ENCODE measurements around the gene SRGAP2C.
"Not testable (repeated sequence)": the region's sequence is repeated elsewhere in the genome, so short reads cannot be mapped to it uniquely, and the experiment has no call there.

The SRGAP2C gene

DNA sequence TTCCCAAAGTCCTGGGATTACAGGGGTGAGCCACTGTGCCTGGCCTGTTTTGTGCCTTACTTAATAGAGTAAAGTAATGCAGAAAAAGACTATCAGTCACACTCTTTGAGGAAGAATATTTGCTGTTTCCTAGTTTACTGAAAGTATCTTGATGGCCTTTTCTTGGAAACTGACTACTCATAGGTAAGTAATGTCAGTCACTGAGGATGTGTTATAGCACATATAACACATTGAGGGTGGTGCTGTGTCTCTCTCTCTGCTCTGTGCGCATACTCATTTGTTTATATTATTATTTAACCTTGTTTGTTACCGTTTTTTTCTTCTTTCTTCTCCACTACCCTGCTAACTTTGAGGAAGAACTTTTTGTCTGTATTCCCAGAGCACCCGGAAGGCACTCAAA lies 93.4 kb downstream of the SRGAP2C start:
- DNase-seq: not testable (repeated sequence)

DNA sequence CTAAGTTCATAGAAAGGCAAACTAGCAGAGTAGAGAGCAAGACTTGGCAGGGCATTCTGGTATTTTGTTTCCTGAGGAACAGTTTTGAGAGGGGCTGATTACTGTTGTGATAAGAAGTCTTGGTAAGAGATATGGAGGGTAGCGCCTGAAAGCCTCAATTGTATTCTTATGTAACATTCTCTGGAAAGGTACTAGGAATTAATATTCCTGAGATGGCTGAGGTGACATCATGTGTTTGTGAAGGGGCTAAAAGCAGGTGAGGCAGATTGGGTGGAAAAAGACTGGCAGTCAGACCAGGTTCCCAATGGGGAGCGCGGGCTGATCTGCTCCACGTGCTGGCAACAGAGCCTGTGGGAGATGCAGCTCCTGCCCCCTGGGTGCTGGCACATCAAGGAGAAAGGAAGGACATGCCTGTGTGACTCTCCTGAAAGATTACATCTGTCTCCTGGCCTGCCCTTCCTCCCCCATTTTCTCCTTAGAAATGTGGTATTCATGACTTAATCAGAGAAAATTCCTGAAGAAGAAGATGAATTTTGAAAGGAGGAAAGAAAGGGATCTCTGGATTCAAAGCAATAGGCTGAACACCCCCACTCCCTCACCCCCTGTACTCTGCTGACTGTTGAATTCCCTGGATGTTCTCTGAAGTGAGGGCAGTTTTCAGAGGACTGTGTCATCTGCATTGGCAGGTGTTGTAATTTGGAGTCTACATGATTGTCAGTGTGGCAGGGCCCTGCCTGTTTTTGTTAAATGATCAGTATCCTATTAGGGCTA lies 94.2 kb downstream of the SRGAP2C start:
- DNase-seq: not testable (repeated sequence)

DNA sequence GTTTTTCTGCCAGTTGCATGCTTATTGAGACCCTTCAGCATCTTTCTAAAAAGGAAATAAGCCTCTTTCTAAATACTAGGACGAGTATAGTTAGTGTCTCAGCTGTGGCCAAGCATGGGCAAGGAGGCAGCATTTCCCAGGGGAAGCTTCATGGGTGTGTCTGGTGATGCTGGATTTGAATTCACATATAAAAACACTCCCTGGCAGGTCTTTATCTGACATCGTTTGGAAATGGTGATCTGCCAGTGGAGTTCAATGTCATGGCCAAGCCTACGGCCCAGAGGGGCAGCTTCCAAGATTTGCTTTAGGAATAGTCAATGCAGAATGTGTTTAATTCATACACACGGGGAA lies 94.7 kb downstream of the SRGAP2C start:
- not testable (repeated sequence) for DNase-seq

DNA sequence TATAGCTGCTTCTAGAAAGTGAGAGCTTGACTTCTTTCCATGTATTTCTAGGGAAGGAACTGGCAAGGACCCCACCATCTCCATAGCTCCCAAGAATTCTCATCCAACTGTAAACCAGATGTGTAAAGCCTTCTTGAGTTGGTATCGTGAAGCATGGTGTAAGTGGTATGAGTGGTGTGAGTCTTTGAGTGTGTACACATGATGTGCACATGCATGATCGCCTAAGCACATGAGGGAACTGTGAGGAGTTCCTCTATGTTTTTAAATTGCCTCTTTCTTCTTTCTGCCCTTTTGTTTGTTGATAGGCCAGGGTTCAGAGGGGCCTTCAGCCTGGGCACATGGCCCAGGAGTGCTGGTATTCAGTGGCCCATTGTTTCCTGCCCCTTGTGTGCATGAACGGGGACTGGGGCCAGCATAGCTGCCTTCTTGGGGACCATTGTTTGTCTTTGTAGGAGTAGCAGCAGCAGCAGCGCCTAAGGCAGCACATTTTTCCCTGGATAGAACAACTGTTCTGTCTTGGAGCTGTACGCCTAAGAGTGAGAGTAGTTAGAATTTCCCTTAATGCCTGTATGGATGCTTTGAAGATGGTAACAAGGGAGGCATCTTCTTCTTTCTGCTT lies 96.0 kb downstream of the SRGAP2C start:
- not testable (repeated sequence) for DNase-seq

DNA sequence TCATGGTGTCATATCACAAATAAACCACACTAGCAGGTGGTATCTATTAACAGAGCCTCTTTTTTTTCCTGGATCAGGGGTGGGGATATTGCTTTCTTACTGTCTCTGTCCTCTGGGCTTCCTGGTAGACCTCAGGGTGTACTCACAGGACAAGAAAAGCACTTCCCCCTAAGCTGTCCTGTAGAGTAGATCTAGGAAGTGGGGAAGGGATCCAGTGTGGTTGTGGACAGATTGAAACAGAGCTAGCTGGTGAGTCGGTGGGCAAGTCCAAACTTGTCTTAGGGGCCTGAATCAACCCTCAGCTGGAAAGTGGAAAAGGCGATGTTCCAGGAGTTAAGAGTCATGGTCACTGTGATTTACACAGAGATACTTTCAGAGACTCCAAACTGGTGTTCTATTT lies 96.7 kb downstream of the SRGAP2C start:
- DNase-seq: not testable (repeated sequence)

DNA sequence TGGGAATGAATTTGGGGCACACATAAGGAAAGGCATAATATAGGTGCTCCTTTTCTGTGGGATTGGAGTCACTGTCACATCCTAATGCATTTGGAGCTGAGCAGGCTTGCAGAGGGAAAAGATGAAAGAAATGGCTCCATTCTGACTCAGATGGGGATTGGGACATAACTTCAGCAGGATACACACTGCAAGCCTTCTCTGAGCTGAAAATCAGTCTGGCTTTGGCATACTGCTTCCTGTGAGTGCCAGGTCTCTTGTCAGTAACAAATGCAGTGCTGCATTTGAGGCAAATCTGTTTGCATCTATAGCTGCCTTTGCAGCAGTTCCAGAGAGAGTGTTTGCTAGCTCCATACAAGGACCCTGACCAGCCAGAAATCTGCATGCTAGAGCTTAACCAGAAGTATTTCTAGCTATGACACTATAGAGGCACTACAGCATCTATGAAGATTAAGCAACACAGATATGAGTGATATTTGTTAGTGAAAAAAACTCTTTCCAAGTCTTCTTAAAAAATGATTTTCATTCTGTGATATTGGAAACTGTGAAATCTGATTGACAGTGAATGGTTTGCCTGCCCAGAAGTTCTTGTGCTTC lies 98.9 kb downstream of the SRGAP2C start:
- not testable (repeated sequence) for DNase-seq

DNA sequence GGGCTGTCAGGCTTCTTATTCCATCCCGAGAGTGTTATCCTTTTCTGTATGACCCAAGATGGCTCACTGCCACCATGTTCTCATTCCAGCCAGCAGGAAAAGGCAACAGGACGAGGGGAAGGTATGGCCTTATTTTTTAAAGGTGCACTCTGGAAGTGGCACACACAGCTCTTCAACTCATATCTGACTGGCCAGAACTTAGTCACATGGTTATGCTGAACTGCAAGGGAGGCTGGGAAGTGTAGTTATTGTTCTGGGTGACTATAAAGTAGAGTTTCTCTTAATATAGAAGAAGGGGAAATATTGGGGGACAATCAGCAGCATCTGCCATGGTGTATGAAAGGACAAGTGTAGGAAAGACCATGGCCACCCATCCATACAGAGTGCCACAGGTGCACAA lies 107.8 kb downstream of the SRGAP2C start:
- not testable (repeated sequence) for DNase-seq

DNA sequence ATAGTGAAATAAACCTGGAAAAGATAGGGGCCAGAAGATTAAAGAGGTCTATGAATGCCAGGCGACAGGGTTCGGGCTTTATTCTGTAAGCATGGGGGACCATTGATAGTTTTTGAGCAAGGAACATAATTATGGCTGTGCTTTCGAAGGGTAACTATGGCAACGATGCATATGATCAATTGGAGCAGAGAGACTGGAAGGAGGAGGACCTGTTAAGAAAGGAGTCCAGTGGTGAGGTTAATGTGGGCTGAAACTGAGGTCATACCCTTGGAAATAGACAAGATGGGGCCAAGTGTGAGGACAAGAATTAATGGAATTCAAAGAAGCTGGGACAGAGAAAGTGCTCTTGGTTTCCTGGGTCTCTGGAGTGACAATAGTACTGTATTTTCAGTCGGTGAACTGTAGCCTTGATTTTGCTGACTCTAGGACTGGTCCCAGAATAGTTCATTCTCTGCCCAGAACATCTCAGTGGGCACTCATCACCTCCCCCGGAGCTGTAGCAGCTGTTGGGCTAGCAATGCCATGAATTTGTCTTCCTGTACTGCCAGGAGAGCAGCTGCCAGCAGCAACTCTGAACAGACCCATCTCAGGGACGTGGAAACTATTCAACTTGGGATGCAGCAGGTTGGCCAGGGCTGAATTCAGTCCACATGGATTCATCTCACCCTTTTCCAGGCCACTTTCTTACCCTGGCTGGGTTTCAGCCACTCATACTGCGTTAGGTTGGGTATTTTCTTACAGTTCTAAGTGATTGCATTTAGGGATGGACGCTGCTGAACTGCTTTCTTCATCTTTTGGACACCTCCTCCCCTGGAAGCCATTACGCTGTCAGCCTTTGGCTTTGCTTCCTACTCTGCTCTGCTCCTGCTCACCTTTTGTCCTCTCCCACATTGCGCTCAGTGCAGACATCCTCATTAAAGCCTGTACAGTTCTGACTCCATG lies 108.8 kb downstream of the SRGAP2C start:
- not testable (repeated sequence) for DNase-seq

DNA sequence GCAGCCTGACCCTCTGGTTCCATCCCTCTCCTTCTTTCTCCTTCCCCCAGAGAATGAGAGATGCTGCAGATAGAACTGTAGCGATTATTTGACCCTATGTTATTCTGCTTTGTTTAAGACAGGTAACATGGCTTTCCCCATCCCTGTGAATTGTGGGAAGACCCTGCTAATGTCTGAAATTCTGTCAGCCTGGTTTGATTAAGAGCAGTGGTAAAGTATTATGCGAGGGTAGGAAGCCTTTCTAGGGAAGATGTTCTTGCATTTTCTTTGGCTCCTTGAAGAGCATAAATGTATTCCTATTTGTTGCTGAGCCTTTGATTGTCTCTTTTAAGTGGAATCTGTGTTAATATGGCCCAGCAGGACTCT lies 109.4 kb downstream of the SRGAP2C start:
- DNase-seq: not testable (repeated sequence)

DNA sequence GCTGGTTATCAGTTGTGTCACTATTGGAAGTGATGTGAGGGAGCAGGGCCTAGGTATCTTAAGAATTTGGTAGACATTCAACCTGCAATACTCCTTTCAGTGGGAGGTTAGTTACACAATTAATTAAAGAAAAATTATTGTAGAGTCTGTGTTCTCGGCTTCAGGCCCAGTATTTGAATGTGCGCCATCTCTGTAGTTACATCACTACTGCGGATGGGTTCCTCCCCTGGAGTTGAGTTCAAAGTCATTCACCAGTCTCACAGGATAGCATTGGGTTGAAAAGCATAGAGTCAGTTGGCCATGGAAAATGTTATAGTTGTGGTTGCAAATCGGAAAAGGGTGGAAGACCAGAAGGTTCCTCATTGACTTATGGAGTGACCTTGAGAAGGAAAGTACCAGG lies 111.8 kb downstream of the SRGAP2C start:
- DNase-seq: not testable (repeated sequence)

DNA sequence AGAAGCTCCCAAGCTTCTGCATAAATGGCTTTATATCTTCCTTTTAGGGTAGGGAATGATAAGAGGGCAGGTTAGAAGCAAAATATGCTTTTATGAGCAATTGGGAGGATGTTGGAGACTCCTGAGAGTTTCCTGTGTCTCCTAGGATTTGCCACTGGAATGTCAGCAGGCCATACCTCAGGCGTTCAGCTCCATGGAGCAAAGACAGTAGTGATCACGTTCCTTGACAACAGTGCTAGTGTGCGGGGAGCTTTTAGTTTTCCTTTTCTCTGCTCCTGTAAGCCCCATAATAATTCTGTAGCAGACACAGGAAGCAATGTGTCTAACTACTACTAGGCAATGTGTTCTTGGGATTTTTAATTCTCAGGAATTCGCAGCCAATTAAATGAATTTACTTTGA lies 113.8 kb downstream of the SRGAP2C start:
- not testable (repeated sequence) for DNase-seq

DNA sequence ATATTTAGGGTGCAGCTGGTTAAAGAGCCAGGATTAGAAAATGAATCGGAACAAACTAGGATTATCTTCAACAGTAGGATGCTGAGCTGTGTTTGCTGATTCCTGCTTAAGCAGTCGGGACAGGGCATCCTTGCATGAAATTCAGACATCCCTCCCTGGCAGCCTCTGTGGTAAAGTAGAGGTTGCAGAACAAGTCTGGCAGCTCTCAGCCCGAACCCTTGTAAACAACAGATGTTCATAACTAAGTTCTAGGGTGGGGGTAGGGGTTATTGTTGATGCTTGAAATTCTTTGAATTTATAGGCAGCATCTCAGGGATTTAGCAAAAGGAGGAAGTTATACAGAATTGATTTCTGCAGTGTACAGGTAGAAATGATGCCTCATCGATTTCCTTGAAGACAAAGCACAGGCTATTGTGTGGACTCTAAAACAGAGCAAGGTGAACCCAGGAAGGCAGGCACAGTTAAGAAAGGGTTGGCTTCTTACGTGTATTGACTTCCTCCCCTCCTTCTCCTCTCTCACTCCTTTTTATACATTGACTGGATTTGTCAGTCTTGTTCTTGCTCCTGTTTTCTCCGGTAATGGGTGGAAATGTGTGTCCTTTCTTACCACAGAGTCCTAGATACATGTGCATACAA lies 114.9 kb downstream of the SRGAP2C start:
- not testable (repeated sequence) for DNase-seq

DNA sequence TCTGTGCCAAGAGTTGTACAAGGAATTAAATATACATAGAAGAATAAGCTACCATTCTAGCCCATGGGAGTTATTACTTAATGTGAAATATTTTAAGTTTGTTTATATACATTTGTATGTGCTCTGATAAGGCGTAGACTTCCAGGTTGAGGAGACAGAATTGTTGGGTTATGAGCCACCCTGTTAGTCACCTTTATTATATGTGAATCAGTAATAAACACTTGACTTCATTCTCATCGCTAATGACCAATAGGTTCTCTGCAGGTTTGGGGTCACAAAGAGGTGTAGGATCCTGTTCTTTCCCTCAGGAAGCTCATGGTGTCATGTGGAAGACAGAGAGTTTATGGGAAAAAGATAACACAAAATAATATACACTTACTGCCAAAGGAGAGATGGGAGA lies 117.1 kb downstream of the SRGAP2C start:
- not testable (repeated sequence) for DNase-seq

DNA sequence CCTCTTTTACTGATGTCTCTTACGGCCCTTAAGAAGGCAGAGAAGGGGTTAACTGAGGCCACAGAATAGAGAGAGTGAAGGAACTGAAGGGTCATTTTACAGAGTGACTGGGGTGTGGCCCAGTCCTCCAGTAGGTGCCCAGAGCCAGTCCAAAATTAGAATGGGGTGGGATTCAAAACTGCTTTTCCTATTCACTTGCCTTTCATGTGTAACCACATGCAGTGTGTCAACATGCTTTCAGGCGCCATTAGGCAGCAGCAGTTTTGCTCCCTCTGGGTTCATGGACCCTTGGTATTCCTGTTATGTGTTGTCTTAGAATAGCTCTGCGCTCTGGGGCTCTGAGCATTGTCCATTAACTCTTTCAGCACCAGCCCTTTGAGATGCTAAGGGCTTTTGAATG lies 123.0 kb downstream of the SRGAP2C start:
- not testable (repeated sequence) for DNase-seq

DNA sequence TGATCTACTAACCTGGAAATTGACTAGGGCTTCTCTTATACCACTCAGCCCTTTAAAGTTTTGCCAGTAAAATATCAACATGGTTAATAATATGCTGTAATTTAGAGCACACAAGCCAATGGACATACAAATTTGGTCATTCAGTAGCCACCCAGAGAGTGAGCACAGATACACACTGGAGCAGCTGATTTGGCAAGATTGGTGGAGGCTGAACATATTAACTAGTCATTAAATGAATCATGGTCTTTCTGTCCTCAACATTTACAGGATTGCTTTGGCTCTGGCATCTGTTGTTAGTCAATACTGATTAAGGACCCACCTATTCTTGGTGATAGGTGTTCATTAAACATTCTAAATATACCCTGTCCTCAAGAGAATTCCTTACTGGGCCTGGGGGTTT lies 130.7 kb downstream of the SRGAP2C start:
- DNase-seq: not testable (repeated sequence)

DNA sequence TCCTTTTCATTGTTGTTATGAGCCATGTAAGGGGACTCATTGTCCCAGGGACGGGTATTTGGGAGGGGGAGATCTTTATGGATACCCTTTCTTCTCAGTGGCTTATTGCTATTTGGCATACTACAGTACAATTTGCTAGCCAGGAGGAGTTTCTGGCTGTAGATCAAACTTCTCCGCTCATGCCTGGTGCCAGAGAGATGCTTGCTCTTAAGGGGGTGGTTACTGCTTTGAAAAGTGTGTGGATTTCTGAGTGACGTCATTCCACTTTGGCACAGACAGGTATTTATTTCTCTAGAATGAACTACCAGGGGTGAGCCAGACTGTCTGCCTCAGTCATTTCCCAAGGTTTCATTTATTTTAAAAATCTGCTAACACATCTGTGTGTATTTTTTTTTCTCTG lies 131.3 kb downstream of the SRGAP2C start:
- not testable (repeated sequence) for DNase-seq

DNA sequence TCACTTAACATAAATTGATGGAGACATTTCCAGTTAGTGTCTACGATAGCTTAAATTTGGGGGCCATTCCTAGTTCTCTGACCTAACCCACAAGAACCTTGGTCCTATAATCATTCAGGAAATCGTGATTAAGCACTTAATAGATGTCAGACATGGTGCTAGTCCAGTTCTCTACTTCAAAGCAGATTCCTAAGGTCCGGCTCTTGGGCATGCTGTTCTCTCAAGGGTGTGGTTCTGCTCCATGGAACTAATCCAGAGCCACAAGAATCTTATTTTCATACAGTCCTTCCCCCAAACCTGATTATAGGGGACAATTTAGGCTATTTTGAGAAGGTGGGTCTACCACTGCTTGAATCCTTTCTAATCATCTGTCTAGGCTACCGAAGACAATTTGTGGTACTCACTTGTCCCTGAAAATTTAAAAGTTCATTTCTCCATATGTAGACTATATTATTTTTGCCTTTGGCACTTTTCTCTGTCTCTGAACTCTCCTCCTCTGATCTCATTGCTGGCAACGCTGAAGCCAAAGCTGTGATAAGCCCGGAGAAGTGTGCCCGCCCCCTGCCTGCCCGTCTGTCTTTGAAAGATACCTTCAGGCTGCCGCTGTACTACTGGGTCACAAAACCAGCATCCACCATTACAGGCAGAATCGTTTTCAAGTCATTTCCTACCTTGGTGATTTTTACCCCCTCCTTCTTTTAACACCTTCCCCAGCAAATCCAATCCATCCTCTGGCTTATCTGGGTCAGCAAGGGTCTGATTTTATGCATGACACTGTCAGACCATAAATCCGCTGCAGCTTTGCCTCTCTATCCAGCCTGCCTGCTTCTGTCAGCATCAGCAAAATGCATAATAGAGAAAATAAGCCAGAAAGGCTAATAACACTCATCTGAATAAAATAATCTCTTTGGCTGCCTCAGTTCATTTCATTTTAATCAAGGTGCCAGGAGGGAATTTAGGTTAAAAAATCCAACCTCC lies 133.0 kb downstream of the SRGAP2C start:
- not testable (repeated sequence) for DNase-seq

DNA sequence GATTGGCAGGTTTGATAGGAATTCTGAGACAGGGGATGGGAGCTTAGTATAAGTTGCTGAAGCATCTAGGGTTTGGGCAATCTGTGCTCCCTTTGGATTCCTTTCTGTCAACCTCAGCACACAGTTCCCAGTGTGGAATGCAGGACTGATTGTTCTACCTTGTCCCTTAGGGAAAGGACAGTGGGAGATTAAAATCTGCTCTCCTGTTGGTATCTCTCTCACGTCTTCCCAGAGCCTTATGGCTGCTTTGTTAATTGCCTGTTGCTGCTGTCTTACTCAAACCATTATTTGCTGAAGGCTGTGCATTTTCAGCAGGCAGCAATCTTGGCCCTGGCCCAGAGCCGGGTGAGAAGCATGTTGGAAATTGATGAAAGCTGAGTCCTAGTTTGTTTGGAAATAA lies 133.9 kb downstream of the SRGAP2C start:
- not testable (repeated sequence) for DNase-seq

DNA sequence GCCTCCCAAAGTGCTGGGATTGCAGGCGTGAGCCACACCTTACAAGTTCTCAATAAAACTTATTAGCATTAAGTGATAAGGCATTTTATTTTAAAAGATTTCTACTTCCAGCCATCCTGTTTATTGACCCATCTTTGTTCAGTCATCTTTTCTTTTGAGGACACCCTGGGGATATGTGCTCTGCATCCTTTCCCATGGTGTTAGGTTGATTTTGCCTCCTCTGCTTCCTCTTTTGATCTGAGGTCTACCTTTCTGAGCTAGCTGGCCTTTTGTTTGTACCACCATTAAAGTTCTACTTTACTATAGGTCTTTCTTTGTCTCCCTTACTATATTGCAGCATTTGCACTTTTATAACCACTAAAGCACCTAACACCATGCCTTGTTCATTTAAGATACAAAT lies 136.9 kb downstream of the SRGAP2C start:
- DNase-seq: not testable (repeated sequence)

DNA sequence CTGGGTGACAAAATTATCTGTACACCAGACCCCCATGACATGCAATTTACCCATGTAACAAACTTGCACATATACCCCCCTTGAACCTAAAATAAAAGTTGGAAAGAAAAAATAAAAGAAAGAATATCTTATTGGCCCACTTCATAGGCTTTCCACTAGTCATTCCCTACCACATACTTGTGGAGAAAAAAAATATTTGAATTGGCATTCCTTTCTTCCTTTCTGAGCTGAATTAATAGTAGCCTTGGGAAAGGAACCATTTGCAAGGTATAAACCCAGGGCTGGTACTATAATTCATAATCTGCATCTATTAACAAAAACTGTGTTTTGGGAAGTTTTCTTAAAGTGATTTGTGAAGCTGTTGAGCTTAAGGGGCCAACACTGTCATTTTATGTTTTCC lies 140.0 kb downstream of the SRGAP2C start:
- DNase-seq: not testable (repeated sequence)
